Ishikawa (cell line): ENCODE results near the gene RSF1.

Source experiments
- CEBPB ChIP-seq: IDR thresholded peaks from 2 replicates; pipeline ENCODE4 v1.6.1; 2012
- CREB1 ChIP-seq: IDR thresholded peaks from 2 replicates; pipeline ENCODE4 v1.6.1; 2012; ENCODE audit warnings: low read depth
- EGR1 ChIP-seq: IDR thresholded peaks from 2 replicates; pipeline ENCODE4 v1.6.1; 2012
- EP300 ChIP-seq: IDR thresholded peaks from 2 replicates; pipeline ENCODE4 v1.6.1; 2012; ENCODE audit warnings: borderline replicate concordance
- FOXM1 ChIP-seq: IDR thresholded peaks from 2 replicates; pipeline ENCODE4 v1.6.1; 2012; ENCODE audit warnings: low read depth, borderline replicate concordance
- NFIC ChIP-seq: IDR thresholded peaks from 2 replicates; pipeline ENCODE4 v1.6.1; 2012
- RAD21 ChIP-seq: IDR thresholded peaks from 2 replicates; pipeline ENCODE4 v1.6.1; 2012; ENCODE audit warnings: low read depth
- REST ChIP-seq: IDR thresholded peaks from 2 replicates; pipeline ENCODE4 v1.6.1; 2012; ENCODE audit warnings: low read depth, mild to moderate bottlenecking
- TAF1 ChIP-seq: IDR thresholded peaks from 2 replicates; pipeline ENCODE4 v1.6.1; 2012; ENCODE audit warnings: low read depth, mild to moderate bottlenecking
- TCF12 ChIP-seq: IDR thresholded peaks from 2 replicates; pipeline ENCODE4 v1.6.1; 2012; ENCODE audit warnings: low read depth
- TEAD4 ChIP-seq: IDR thresholded peaks from 2 replicates; pipeline ENCODE4 v1.6.1; 2012
- USF1 ChIP-seq: IDR thresholded peaks from 2 replicates; pipeline ENCODE4 v1.6.1; 2012
- YY1 ChIP-seq: IDR thresholded peaks from 2 replicates; pipeline ENCODE4 v1.6.1; 2012; ENCODE audit warnings: low read depth
- ZBTB7A ChIP-seq: IDR thresholded peaks from 2 replicates; pipeline ENCODE4 v1.6.1; 2012; ENCODE audit warnings: low read depth
- TF ChIP-seq, protein P1 (sequence below): IDR thresholded peaks from 2 replicates; pipeline ENCODE4 v1.6.1; 2012

RSF1 gene

GRCh38 chr11:77730789-77731188 lies 89.7 kb downstream of the RSF1 start:
- TF ChIP-seq CREB1 (no peak), ZBTB7A (no peak), USF1 (no peak), TEAD4 (no peak), REST (no peak), FOXM1 (no peak), NFIC (no peak), EGR1 (no peak), EP300 (no peak), YY1 (no peak), RAD21 (no peak), TAF1 (no peak), CEBPB (no peak), TCF12 (no peak)
- TF ChIP-seq, protein P1, sequence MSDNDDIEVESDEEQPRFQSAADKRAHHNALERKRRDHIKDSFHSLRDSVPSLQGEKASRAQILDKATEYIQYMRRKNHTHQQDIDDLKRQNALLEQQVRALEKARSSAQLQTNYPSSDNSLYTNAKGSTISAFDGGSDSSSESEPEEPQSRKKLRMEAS, result no peak

GRCh38 chr11:77729063-77729462 lies 91.5 kb downstream of the RSF1 start:
- TF ChIP-seq, protein P1, result no peak
- no peak for TF ChIP-seq FOXM1
- TF ChIP-seq YY1, result no peak
- no peak for TF ChIP-seq TEAD4
- TF ChIP-seq CEBPB, result no peak
- no peak for TF ChIP-seq RAD21
- no peak for TF ChIP-seq NFIC
- no peak for TF ChIP-seq USF1
- TF ChIP-seq EGR1, result no peak
- no peak for TF ChIP-seq TCF12
- TF ChIP-seq EP300, result no peak
- no peak for TF ChIP-seq TAF1
- TF ChIP-seq CREB1, result no peak

GRCh38 chr11:77728203-77728786 lies 92.2 kb downstream of the RSF1 start:
- TF ChIP-seq EGR1 (no peak), EP300 (no peak), ZBTB7A (no peak), YY1 (no peak), FOXM1 (no peak), TAF1 (no peak), CEBPB (no peak), RAD21 (no peak), TEAD4 (no peak), CREB1 (no peak), TCF12 (no peak), NFIC (no peak), REST (no peak), USF1 (no peak)
- TF ChIP-seq, protein P1, result no peak

GRCh38 chr11:77726524-77726923 lies 94.0 kb downstream of the RSF1 start:
- TF ChIP-seq FOXM1, result no peak
- TF ChIP-seq ZBTB7A, result no peak
- TF ChIP-seq TCF12, result no peak
- TF ChIP-seq CREB1, result no peak
- TF ChIP-seq CEBPB, result no peak
- no peak for TF ChIP-seq YY1
- TF ChIP-seq, protein P1, result no peak
- TF ChIP-seq TAF1, result no peak
- no peak for TF ChIP-seq RAD21
- no peak for TF ChIP-seq NFIC
- no peak for TF ChIP-seq USF1
- TF ChIP-seq REST, result no peak
